ENCODE data around the gene RASSF5.

RASSF5 gene

GRCh38 chr1:206500046-206500445 is 7.3 kb upstream of the RASSF5 start:
- DNase-seq, result no peak

- DNase-seq, result no peak
Observed at GRCh38 chr1:206501881-206502280, 5.5 kb upstream of the RASSF5 start.

GRCh38 chr1:206502403-206502802 is 4.9 kb upstream of the RASSF5 start:
- DNase-seq, result no peak

- no peak for DNase-seq
Observed at GRCh38 chr1:206502812-206503211, 4.5 kb upstream of the RASSF5 start.

GRCh38 chr1:206503591-206504362 is 3.6 kb upstream of the RASSF5 start:
- DNase-seq, result no peak

- DNase-seq, result no peak
Observed at GRCh38 chr1:206504363-206504713, 3.0 kb upstream of the RASSF5 start.

GRCh38 chr1:206505702-206506355 is 1.5 kb upstream of the RASSF5 start:
- DNase-seq, result no peak

GRCh38 chr1:206506405-206507283 is 687 bp upstream of the RASSF5 start:
- no peak for DNase-seq

- DNase-seq, result no peak
Observed at GRCh38 chr1:206508130-206508889, 979 bp downstream of the RASSF5 start.

GRCh38 chr1:206508956-206509355 is 1.6 kb downstream of the RASSF5 start:
- DNase-seq, result no peak

GRCh38 chr1:206509612-206510257 is 2.4 kb downstream of the RASSF5 start:
- DNase-seq, result no peak

- no peak for DNase-seq
Observed at GRCh38 chr1:206510371-206510770, 3.0 kb downstream of the RASSF5 start.

- DNase-seq, result no peak
Observed at GRCh38 chr1:206511362-206512057, 4.2 kb downstream of the RASSF5 start.

GRCh38 chr1:206512058-206512850 is 4.9 kb downstream of the RASSF5 start:
- DNase-seq, result no peak

- no peak for DNase-seq
Observed at GRCh38 chr1:206512851-206513180, 5.5 kb downstream of the RASSF5 start.

GRCh38 chr1:206513312-206514111 is 6.2 kb downstream of the RASSF5 start:
- DNase-seq, result no peak

- no peak for DNase-seq
Observed at GRCh38 chr1:206514813-206515387, 7.6 kb downstream of the RASSF5 start.

GRCh38 chr1:206516728-206516990 is 9.3 kb downstream of the RASSF5 start:
- DNase-seq, result no peak

GRCh38 chr1:206517784-206518183 is 10.5 kb downstream of the RASSF5 start:
- DNase-seq, result no peak

GRCh38 chr1:206518206-206518605 is 10.9 kb downstream of the RASSF5 start:
- no peak for DNase-seq

Measured in NCI-H2029 (cell line).